Effector memory CD8-positive, alpha-beta T cell (primary cell): Measurements from ENCODE around the gene HS2ST1.
"Not testable (repeated sequence)": the region's sequence is repeated elsewhere in the genome, so short reads cannot be mapped to it uniquely, and the experiment has no call there.

Experiments
- ATAC-seq: fragments of 150-1000 bp; cut with Tn5 transposase; replicated peaks from 2 replicates; pipeline ENCODE4 v1.10.0; 2021; ENCODE audit warnings: mild to moderate bottlenecking, moderate library complexity
- DNase-seq, 3 experiments: peaks; one replicate each; pipeline ENCODE4 v3.0.0; 2021
- H3K27ac Mint-ChIP-seq, 2 donors: one replicate each; pipeline ENCODE4 v1.8.0; 2022; ENCODE audit warnings: mild to moderate bottlenecking in 2 of 2, mixed read lengths in 2 of 2, moderate library complexity in 2 of 2
- H3K27me3 Mint-ChIP-seq, 2 donors: one replicate each; pipeline ENCODE4 v1.8.0; 2022; ENCODE audit warnings: mixed read lengths in 2 of 2
- H3K36me3 Mint-ChIP-seq: one replicate; pipeline ENCODE4 v1.8.0; 2022; ENCODE audit warnings: mild to moderate bottlenecking, moderate library complexity, mixed read lengths; ENCODE audit not compliant: insufficient read depth
- H3K4me1 Mint-ChIP-seq, 2 donors: one replicate each; pipeline ENCODE4 v1.8.0; 2022; ENCODE audit warnings: low read depth in 2 of 2, mixed read lengths in 2 of 2
- H3K4me3 Mint-ChIP-seq, 2 donors: one replicate each; pipeline ENCODE4 v1.8.0; 2022; ENCODE audit warnings: mild to moderate bottlenecking in 2 of 2, mixed read lengths in 2 of 2, moderate library complexity in 2 of 2
- H3K9me3 Mint-ChIP-seq, 2 donors: one replicate each; pipeline ENCODE4 v1.8.0; 2022; ENCODE audit warnings: mixed read lengths in 2 of 2

HS2ST1 gene

DNA sequence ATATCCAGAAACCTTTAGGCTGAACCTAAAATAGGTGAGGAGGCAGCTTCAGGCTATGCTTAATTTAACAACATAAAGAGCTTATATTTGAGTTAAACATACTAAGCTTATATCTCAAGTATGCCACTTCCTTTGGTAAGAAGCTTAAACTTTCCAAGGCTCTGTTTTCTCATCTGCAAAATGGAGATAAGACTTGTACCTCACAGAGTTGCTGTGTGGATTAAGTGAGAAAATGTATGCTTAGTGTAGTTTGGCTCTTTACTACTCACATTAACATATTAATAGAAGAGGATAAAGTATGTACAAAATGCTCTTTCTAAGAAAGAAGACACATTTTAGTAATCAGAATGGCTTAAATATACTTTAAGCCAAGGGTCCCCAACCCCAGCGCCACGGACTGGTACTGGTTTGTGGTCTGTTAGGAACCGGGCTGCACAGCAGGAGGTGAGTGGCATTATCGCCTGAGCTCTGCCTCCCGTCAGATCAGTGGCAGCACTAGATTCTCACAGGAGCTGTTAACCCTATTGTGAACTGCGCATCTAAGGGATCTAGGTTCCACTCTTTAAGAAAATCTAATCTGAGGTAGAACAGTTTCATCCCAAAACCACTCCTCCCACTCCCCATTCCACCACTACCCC, 77.2 kb downstream of the HS2ST1 start:
- no peaks in the 10 kb centered on the region for H3K27me3 Mint-ChIP-seq
- no peak for ATAC-seq

DNA sequence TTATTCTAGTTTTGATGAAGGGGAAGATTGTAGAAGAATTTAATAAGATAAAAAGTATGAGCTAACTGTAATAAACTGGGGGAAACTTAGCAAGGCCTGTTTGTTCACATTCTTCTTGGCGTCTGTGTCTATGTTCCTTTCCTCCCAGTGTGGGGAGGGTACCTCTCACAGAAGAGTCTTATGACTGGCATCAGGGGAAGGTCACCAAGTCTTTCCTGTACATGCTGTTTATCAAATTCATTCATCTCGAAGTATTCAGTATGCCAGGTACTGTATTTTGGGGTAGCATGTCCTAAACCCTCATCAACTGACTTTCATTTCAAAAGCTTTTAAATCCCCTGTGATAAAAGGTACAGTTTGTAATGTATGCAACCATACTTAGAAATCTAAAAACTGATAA, 78.4 kb downstream of the HS2ST1 start:
- H3K36me3 Mint-ChIP-seq: peaks cover 2% of the 10 kb centered on the region
- DNase-seq: no peak
- H3K27me3 Mint-ChIP-seq: no peaks in the 10 kb centered on the region
- no peaks in the 10 kb centered on the region for H3K4me1 Mint-ChIP-seq
- H3K4me3 Mint-ChIP-seq: no peak overlapping the region
- no peak for ATAC-seq
- H3K27ac Mint-ChIP-seq: no peak overlapping the region
- H3K9me3 Mint-ChIP-seq: no peaks in the 10 kb centered on the region

More for the DNA sequence above, 77.2 kb downstream of the HS2ST1 start:
- H3K9me3 Mint-ChIP-seq: no peaks in the 10 kb centered on the region
- no peak overlapping the region for H3K4me3 Mint-ChIP-seq
- DNase-seq: no peak
- peaks cover 0 to 2% of the 10 kb centered on the region in 2 donors for H3K4me1 Mint-ChIP-seq
- no peak overlapping the region for H3K27ac Mint-ChIP-seq
- H3K36me3 Mint-ChIP-seq: peaks cover 2% of the 10 kb centered on the region

DNA sequence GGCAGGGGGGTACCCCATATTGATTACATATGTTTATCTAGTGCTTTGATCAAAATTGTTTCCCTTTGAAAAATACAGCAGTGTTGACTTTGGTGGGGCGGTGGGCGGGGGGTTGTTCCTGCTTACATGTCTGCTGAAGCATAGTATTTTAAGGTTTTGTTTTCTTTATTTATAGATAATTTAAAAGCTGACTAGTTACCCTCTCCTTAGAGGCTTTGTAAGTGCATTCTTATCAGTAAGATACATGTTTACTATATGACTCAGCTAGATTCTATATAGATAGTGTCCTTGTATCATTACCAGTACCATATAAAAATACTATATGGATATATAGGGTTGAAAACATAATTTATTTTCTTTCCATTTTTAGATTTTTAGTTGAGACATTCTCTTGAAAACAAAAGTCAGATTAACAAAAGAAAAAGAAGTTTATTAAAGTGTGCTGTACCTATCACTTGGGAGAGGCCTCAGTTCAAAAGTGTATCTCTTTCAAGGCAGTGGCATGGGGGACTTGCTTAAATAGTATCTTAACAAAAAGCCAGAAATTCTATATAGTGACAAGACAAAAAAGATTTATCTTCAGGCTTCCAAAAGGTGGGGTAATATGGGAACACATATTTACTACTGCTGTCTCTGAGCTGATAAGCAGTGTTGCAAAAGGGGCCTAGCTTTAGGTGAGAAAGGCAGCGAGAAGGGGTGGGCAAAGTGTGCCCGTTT, 79.0 kb downstream of the HS2ST1 start:
- no peaks in the 10 kb centered on the region for H3K27me3 Mint-ChIP-seq

DNA sequence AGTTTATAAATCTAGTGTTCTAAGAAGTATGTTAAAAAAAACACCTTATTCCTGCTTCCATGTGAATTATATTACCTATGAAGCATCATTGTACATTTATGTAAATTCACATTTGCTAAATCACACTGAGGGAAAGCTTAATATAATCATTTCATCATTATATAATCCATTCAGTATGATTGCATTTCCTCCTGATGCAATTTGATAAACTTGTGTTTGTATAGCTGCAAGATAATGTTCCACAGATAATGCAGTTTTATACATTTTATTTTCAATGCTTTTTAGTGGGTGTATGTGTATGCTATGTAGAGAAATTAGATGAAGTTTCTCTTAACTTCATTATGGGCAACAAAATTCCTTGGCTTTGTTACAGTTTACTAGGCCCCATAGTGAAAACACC, 79.6 kb downstream of the HS2ST1 start:
- no peaks in the 10 kb centered on the region for H3K9me3 Mint-ChIP-seq
- DNase-seq (no peak), ATAC-seq (no peak)
- peaks cover 2% of the 10 kb centered on the region for H3K36me3 Mint-ChIP-seq
- no peak overlapping the region for H3K27ac Mint-ChIP-seq
- no peaks in the 10 kb centered on the region for H3K4me1 Mint-ChIP-seq
- no peak overlapping the region for H3K4me3 Mint-ChIP-seq
- H3K27me3 Mint-ChIP-seq: no peaks in the 10 kb centered on the region

More for the DNA sequence above, 79.0 kb downstream of the HS2ST1 start:
- DNase-seq: no peak
- no peaks in the 10 kb centered on the region for H3K9me3 Mint-ChIP-seq
- peaks cover 2% of the 10 kb centered on the region for H3K36me3 Mint-ChIP-seq
- no peak for ATAC-seq
- no peak overlapping the region for H3K4me3 Mint-ChIP-seq
- H3K27ac Mint-ChIP-seq: no peak overlapping the region
- no peaks in the 10 kb centered on the region for H3K4me1 Mint-ChIP-seq

DNA sequence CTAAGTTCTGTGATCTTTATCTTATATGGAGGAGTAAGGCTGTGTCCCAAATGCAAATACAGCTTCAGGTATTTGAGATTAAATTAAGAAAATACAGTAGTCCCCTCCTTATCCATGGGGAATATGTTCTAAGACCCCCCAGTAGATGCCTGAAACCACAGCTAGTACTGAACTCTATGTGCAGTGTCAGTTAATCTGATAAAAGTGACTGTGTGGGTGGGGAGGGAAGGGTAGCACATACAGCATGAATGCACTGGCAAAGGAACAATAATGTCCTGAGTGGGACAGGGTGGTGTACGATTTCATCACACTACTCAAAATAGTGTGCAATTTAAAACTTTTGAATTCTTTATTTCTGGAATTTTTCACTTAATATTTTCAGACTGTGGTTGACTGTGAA, 83.1 kb downstream of the HS2ST1 start:
- Mint-ChIP-seq H3K4me3 (no peak overlapping the region), H3K27me3 (no peaks in the 10 kb centered on the region), H3K27ac (no peak overlapping the region), H3K4me1 (no peaks in the 10 kb centered on the region), H3K9me3 (no peaks in the 10 kb centered on the region), H3K36me3 (peaks cover 2% of the 10 kb centered on the region)
- DNase-seq: no peak
- ATAC-seq: no peak

DNA sequence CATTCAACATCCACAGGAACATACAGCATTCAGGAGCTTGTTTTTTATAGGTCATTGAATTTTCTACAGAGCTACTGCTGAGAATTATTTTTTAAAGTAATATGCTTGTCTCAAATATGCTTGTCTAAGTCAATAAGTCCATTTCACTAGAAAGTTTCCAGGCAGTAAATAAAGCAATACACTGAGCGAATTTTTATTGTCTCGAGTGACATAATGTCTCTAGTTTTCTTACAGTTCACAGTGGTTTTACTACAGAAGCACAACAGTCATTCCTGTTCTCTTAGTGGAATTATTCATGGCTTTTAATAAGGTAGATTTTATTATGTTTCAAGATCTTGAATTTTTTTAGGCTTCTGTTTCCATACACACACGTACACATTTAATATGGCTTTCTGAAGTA, 83.8 kb downstream of the HS2ST1 start:
- ATAC-seq: no peak
- H3K36me3 Mint-ChIP-seq: peaks cover 2% of the 10 kb centered on the region
- H3K4me1 Mint-ChIP-seq: no peaks in the 10 kb centered on the region
- H3K27me3 Mint-ChIP-seq: no peaks in the 10 kb centered on the region
- no peaks in the 10 kb centered on the region for H3K9me3 Mint-ChIP-seq
- DNase-seq: no peak
- H3K4me3 Mint-ChIP-seq: no peak overlapping the region
- no peak overlapping the region for H3K27ac Mint-ChIP-seq

DNA sequence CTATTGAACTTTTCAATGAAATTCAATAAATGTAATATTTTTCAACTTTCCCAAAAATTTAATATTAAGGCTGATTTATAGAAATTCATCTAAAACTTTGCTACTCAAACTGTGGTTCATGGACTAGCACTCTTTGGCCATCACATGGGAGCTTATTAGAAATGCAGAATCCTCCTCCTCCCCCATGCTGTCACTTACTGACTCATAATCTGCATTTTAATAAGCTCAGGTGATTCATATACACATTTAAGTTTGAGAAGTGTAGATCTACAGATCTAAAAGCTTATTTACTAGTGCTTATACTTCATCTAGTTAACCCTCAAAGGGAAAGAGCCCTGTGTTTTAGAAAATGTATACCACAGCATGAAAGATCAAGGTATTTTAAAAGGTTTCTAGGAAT, 84.3 kb downstream of the HS2ST1 start:
- Mint-ChIP-seq H3K4me3 (no peak overlapping the region), H3K36me3 (peaks cover 2% of the 10 kb centered on the region), H3K27ac (no peak overlapping the region), H3K4me1 (no peaks in the 10 kb centered on the region), H3K9me3 (no peaks in the 10 kb centered on the region), H3K27me3 (no peaks in the 10 kb centered on the region)
- no peak for DNase-seq
- no peak for ATAC-seq

DNA sequence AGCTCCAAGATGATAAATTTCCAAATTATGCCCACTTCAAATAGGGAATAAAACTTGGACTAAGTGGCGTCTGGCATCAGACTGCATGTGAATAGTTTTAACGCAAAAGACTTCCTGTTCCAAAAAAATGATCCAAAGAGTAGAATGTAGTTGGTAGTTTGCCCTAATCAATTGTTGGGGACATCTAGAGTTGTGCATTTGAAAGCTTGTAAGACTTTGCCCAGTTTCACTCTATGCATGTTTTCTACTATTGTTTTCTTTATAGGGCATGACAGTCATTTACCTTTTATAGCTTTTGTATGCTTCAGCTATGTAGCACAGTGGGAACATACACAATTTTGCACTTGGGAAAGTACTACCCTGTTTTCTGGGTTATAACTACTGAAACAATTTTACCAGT, 86.0 kb downstream of the HS2ST1 start:
- Mint-ChIP-seq H3K27me3 (no peaks in the 10 kb centered on the region), H3K4me1 (no peaks in the 10 kb centered on the region), H3K4me3 (no peak overlapping the region), H3K36me3 (no peaks in the 10 kb centered on the region), H3K27ac (no peak overlapping the region), H3K9me3 (no peaks in the 10 kb centered on the region)
- no peak for ATAC-seq
- DNase-seq: no peak

DNA sequence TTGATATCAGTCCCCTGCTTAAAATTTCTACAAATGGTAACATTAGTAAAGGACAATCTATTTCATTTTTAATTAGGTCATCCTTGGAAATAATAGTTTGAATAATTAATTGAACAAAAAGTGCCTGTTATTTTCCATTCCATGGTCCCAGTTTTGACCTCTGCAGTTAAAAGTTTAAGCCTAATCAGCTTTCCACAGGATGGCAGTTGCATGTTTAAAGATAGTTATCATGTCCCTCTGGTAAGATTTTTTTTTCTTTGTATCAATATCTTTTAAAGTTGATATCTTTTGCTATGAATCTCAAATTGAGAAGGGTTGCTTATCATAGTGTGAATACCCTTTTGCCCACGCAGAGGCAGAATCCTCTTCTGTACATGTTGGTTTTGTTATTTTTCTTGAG, 90.4 kb downstream of the HS2ST1 start:
- H3K27ac Mint-ChIP-seq: no peak overlapping the region
- H3K27me3 Mint-ChIP-seq: no peaks in the 10 kb centered on the region
- H3K36me3 Mint-ChIP-seq: no peaks in the 10 kb centered on the region
- ATAC-seq: no peak
- no peaks in the 10 kb centered on the region for H3K9me3 Mint-ChIP-seq
- no peak for DNase-seq
- H3K4me3 Mint-ChIP-seq: no peak overlapping the region
- H3K4me1 Mint-ChIP-seq: no peaks in the 10 kb centered on the region

DNA sequence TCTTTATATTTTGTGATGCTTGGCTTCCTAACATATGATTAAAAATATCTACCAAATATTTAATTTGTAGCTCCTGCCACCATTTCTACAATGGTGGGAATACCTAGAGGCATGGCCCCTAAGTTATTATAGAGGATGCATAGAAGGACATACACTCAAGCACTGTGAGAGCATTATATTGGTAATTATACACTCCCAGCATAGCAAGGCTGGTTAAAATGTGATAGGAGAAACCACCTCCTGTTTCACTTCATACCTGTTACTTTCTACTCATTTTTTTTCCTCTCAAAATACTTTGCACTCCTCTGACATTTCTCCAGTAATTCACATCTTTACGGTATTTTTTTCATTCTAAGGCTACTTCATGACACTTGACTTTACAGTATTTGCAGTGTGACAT, 92.9 kb downstream of the HS2ST1 start:
- ATAC-seq (no peak), DNase-seq (no peak)
- no peaks in the 10 kb centered on the region for H3K4me1 Mint-ChIP-seq
- H3K4me3 Mint-ChIP-seq: no peak overlapping the region
- no peak overlapping the region for H3K27ac Mint-ChIP-seq
- no peaks in the 10 kb centered on the region for H3K9me3 Mint-ChIP-seq
- H3K36me3 Mint-ChIP-seq: no peaks in the 10 kb centered on the region
- H3K27me3 Mint-ChIP-seq: no peaks in the 10 kb centered on the region

DNA sequence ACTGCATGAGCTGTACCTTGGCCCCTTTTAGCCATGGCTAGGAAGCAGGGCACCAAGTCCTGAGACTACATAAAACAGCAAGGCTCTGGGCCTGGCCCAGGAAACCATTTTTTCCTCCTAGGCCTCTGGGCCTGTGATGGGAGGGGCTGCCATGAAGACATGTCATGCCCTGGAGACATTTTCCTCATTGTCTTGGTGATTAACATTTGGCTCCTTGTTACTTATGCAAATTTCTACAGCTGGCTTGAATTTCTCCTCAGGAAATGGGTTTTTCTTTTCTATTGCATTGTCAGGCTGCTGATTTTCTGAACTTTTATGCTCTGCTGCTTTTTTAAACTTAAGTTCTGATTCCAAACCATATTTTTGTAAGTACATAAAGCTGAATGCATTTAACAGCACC, 99.0 kb downstream of the HS2ST1 start:
- ATAC-seq: not testable (repeated sequence)

DNA sequence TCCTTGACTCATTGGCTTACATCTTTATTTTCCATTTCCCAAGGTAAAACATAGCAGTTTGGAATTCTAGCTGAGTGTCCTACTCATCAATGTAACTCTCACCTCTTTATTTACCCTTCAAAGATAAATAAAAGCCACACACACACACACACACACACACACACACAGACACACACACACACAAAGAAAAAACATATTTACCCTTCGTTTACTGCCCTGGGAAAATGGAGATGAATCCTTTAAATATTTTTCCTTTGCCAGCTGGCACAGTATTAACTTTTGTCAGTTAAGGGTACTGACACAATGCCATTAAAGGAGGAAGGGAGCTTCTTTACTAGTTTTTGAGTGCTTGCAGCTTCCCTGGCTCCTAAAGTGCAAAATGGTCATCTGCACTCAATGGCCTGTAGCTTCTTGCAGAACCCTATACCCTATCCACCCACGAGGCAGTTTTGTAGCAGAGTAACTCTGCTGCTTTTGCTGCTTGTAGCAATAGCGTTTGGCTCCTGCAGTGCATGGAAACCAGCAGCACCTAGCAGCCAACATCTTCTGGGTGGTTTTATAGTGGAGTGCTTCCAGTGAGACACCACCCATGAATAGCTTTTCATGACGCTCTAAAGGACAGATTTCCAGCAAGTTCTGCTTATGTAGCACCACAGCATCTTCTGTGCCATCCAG, 103.7 kb downstream of the HS2ST1 start:
- Mint-ChIP-seq H3K36me3 (no peaks in the 10 kb centered on the region), H3K4me1 (no peaks in the 10 kb centered on the region), H3K4me3 (no peak overlapping the region), H3K27ac (no peak overlapping the region), H3K9me3 (peaks cover 0 to 6% of the 10 kb centered on the region in 2 donors), H3K27me3 (no peaks in the 10 kb centered on the region)
- ATAC-seq (no peak), DNase-seq (no peak)

More for the DNA sequence above, 99.0 kb downstream of the HS2ST1 start:
- H3K27me3 Mint-ChIP-seq, H3K36me3 Mint-ChIP-seq, H3K27ac Mint-ChIP-seq, H3K9me3 Mint-ChIP-seq, DNase-seq, H3K4me1 Mint-ChIP-seq, H3K4me3 Mint-ChIP-seq: not testable (repeated sequence)

DNA sequence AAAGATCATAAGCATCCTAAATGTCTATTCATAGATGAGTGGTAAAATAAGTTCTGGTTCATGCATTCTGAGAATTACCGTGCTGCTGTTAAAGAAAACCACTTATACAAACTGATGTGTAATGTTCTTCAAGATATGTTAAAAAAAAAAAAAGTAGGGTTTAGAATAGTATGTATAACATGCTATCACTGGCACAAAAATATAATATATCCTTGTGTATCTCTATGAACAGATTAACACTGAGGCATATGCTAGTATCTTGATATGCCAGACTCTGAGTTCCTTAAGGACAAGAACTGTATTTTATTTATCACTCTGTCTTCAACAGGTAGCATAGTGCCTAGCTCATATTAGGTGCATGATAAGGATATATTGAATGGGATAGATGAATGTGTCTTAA, 108.9 kb downstream of the HS2ST1 start:
- H3K27ac Mint-ChIP-seq: no peak overlapping the region
- H3K4me1 Mint-ChIP-seq: peaks cover 0 to 2% of the 10 kb centered on the region in 2 donors
- DNase-seq (no peak), ATAC-seq (no peak)
- no peaks in the 10 kb centered on the region for H3K27me3 Mint-ChIP-seq
- H3K9me3 Mint-ChIP-seq: no peaks in the 10 kb centered on the region
- H3K4me3 Mint-ChIP-seq: no peak overlapping the region
- H3K36me3 Mint-ChIP-seq: no peaks in the 10 kb centered on the region

DNA sequence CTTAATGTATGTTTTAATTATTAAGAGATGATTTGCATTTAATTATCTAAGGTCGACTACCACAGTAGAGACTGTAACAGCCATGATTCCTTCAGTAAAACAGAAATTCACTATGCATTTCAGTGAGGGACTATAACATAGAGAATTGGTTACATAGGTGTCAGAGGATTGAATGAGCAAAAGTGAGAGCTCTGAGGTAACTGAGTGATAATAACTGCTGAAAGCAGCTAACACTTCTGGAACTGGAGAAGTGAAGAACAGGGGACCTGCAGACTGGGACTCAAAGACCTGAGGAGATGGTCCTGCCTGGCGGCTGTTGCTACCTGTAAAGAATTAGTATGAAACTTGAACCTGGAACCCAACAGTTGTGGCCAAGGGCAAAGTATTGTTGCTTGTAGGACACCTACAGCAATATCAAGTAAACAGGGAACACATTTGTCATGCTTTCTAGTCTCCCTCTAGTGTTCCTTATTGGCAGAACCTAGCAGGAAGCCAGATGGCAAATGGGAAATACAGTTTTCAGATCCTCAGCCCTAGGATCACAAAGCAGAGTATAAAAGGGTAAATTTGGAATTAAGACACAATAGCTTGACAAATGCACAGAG, 110.6 kb downstream of the HS2ST1 start:
- no peak overlapping the region for H3K27ac Mint-ChIP-seq
- no peak overlapping the region for H3K4me3 Mint-ChIP-seq
- DNase-seq (no peak), ATAC-seq (no peak)
- H3K4me1 Mint-ChIP-seq: peaks cover 0 to 2% of the 10 kb centered on the region in 2 donors
- H3K36me3 Mint-ChIP-seq: no peaks in the 10 kb centered on the region
- H3K27me3 Mint-ChIP-seq: no peaks in the 10 kb centered on the region
- no peaks in the 10 kb centered on the region for H3K9me3 Mint-ChIP-seq
